NCI-H1930 (cell line): Measurements from ENCODE around the gene BRWD1.

ENCODE experiments used
- DNase-seq, 2 experiments: peaks; one replicate each; lab custom pipeline; 2025; lab: John Stamatoyannopoulos, UW

BRWD1 gene

DNA sequence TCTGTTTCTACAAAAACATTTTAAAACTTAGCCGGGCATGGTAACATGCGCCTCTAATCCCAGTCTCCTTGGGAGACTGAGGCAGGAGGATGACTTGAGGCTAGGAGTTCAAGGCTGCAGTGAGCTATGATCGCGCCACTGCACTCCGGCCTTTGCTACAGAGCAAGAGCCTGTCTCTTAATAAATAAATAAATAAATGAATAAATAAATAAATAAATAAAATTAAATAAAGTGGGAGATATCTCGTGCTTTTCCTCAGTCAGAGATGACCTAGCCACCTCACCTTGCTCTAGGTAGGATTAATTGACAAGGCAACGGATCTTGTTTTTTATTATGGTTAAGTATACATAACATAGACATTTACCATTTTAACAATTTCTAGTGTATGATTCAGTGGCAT, 14.3 kb upstream of the BRWD1 start:
- DNase-seq, result no peak

DNA sequence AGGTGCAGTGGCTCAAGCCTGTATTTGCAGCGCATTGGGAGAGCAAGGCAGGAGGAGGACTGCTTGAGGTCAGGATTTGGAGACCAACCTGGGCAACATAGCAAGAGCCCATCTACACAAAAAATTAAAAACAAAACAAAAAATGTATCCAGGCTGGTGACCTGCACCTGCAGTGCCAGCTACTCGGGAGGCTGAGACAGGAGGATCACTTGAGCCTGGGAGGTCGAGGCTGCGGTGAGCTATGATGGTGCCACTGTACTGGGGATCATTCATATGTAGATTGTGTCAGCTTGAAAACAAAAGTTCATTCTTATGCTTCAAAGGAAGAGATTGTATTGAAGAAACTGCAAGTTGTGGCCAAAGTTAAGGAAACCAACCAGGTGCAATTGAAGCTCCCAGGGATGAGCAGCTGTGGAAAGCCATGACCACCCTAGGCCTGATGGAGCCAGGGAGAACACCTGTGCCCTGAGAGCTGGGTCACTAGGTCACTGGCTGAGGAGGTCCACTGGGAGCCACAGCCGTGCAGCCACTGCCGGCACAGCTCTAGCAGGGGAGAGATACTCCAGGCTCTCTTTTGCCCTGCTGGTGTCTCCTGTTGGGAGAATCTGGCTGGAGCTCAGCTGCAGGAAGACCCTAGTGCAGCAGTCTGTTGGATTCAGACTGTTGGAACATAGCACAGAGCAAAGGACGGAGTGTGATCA, 13.3 kb upstream of the BRWD1 start:
- DNase-seq, result no peak

GRCh38 chr21:39325458-39325857, 12.0 kb upstream of the BRWD1 start:
- DNase-seq, result no peak

DNA sequence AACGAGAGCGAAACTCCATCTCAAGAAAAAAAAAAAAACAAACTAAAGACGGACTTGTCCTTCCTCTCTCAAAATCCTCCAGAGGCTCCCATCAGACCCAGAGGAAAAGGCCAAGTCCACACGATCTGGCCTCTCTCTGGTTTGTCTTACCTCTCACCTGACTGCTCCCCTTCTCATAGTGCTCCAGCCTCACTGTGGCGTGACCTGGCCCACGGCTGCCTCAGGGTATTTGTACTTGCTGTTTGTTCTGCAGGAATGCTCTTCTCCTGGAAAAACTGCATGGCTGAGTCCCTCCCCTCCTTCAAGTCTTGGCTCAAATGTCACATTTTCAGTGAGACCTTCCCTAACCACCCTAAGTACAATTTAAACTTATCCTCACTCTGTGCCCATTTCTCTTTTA, 8.0 kb upstream of the BRWD1 start:
- no peak for DNase-seq

- no peak for DNase-seq
These were observed 6.4 kb upstream of the BRWD1 start for GRCh38 chr21:39319814-39320332.

GRCh38 chr21:39319251-39319756, 5.9 kb upstream of the BRWD1 start:
- no peak for DNase-seq

DNA sequence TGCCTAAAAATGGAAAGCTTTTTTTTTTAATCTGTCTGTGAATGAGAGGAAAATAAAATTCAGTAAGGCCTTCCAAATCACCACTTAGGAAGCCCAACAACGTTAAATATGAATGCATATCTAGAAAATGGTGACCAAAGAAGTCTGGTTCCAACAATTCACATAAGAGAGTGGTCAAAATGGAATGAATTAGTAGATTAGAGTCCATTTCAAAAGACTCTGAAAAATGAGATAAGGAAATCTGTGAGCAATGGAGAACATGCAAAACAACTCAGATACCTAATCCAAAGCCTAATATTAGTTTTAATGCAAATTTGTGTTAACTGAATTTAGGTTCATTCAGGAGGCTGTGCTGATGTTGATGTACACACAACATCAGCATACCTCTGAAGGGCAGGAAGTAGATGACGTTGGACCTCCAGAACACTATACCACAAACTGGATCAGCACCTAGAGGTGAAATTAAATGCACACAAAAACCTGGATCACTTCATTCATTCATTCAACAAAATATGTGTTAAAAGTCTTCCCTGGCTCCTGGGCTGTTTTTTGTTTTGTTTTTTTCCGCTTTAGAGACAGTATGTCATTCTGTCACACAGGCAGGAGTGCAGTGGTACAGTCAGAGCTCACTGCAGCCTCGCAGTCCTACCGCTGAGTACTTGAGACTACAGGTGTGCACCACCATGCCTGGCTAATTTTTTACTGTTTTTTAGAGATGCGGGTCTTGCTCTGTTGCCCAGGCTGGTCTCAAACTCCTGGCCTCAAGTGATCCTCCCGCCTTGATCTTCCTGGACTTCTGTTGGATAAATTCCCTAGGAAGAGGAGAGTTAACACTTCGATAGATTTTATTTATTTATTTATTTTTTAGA, 4.9 kb upstream of the BRWD1 start:
- DNase-seq, result no peak

DNA sequence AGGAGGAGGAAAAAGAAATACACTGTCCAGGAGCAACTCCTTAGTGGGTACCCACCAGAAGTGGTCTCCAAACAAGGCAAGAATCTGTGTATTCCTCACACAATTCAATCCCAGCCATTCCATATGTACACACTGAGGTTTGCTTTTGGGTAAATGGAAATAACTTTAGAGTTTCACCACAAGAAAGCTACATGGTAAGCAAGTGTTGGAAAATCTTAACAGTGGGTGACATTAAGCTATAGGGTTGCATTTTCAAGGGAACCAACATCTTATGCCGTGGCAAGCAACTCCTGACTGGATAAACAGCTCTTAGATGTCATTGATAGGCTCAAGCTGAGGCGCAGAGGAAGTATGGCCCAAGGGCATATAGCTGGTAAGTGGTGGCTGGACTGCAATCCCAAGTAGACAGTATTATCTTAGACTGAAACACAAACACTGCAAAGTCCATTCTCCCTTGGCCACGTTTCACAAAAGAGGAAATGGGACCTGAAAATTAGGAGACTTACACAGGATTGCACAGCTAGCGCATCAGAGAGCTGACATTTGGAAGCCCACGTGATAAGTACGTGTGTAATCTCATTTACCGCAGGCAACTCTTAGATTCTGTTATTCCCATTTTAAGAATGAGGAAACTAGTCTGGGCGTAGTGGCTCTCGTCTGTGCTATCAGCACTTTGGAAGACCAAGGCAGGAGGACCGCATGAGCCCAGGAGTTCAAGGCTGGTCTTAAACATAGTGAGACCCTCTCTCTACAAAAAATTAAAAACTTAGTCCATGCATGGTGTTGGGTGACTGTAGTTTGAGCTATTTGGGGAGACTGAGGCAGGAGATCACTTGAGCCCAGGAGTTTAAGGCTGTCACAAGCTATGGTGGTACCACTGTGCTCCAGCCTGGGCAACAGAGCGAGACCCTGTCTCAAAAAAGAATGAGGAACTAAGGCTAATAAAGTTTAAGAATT, 4.0 kb upstream of the BRWD1 start:
- no peak for DNase-seq

GRCh38 chr21:39316729-39317128, 3.3 kb upstream of the BRWD1 start:
- DNase-seq, result no peak

DNA sequence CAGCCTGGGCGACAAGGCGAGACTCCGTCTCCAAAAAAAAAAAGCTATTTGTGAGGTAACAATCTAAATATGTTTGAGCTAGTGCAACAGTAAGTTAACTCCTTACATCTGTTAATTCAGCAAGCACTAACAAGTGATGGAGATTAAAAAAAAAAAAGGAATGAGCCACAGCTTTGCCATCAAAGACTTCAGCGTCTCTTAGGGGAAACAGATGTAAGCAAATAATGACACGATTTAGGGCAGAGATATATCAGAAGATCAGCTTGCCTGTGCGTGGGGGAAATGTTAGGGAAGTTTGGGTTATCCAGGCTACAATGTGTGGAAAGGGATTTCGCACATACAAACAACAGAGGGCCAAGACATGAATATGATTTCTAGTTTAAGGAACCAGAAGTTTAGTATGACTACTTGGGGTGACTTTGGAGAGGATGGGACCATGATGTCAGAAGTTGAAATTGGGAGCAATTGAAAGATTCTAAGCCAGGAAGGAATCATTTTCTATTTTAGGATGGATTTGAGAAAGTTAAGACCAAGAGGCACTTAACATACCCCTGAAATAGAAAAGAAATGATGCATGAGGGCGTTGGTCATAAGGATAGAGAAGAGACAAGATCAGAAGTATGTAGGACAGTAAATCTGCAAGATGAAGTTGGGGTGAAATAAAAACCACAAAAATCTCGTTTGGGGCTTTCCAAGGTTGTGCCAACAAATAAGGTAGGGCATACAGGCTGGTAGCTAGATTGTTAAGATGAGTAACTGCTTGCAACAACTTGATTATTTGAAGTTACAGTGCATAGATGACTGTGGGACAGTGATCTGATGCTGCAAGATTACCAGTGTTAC, 2.4 kb upstream of the BRWD1 start:
- no peak for DNase-seq

- DNase-seq, result peak in 1 of 2 experiments; percentile 3
These were observed 953 bp upstream of the BRWD1 start for GRCh38 chr21:39314143-39315027.

GRCh38 chr21:39313042-39313570, 326 bp downstream of the BRWD1 start:
- peak in 1 of 2 experiments; percentile 20 for DNase-seq

GRCh38 chr21:39312112-39313041, 1.1 kb downstream of the BRWD1 start:
- peak; percentile 63 to 79 for DNase-seq

DNA sequence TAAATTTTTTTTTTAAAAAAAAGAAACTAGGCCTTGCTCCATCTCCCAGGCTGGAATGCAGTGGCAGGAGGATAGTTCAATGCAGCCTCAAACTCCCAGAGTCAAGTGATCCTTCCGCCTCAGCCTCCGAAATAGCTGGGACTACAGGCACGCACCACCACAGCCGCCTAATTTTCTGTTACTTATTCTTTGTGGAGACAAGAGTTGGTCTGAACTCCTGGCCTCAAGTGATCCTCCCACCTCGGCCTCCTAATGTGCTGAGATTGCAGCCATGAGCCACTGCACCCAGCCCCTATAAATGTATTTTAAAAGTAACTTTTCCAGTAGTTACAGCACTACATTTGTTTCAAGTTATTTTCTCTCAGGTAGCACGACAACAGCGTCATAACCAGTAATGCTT, 2.3 kb downstream of the BRWD1 start:
- no peak for DNase-seq

DNA sequence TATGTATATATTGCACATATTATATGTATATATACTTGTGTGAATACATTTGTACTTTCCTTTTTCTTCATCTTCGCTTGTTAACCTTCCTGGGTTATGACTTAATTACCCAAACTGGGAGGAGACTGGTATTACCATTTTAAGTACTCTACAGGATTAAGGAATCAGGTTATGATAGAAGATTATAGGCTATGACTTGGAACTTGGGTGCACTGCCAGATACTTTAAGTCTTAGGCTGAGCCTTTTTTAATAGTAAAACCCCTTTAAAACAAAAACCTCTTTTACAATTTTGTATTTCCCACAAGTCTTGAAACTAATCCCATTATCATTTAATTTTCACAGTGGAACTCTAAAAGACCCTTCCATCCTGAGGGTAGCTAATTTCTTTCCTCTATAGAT, 6.0 kb downstream of the BRWD1 start:
- no peak for DNase-seq

DNA sequence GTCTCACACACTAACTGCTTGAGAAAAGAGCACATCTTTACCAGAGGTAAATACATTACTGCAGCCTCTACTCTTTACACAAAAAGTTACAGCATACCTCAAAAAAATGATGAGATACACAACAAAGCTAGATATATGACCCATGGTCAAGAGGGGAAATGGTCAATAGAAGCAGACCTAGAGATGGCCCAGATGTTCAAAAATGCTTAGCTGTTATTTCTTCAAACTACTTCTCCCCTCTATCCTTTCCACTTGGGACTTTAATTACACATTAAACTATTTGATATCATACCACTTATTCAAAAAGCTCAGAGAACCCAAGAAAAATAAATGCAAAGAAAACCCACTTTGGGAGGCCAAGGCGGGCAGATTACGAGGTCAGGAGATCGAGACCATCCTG, 12.8 kb downstream of the BRWD1 start:
- DNase-seq, result no peak

- DNase-seq, result no peak
These were observed 16.5 kb downstream of the BRWD1 start for GRCh38 chr21:39296891-39297290.

- no peak for DNase-seq
These were observed 24.4 kb downstream of the BRWD1 start for GRCh38 chr21:39288987-39289386.
